GM23248 (cell line): ENCODE measurements around the gene RPS19BP1. TPM values are rescaled to one million over a fixed set of nuclear protein-coding genes. Genes with fewer than 3 reads are reported as not detected.

Experiments used
- DNase-seq: peaks from one replicate; pipeline ENCODE4 v3.0.0-alpha.2; 2015
- H2AFZ ChIP-seq: fragments of 200-600 bp; sonication (generic); 2 replicates; pipeline ENCODE4 v1.6.1; 2016; ENCODE audit warnings: antibody characterized with exemption
- H3F3A ChIP-seq: fragments of 200-600 bp; sonication (generic); 2 replicates; pipeline ENCODE4 v1.6.1; 2016; ENCODE audit warnings: mild to moderate bottlenecking, antibody characterized with exemption, mixed run types; ENCODE audit not compliant: insufficient read depth
- H3K27ac ChIP-seq: fragments of 200-600 bp; sonication (generic); 2 replicates; pipeline ENCODE4 v1.5.1; 2016; ENCODE audit warnings: mild to moderate bottlenecking
- H3K27me3 ChIP-seq: fragments of 200-600 bp; sonication (generic); replicated peaks from 2 replicates; pipeline ENCODE4 v1.6.1; 2016; ENCODE audit warnings: mild to moderate bottlenecking; ENCODE audit not compliant: insufficient read depth
- H3K36me3 ChIP-seq: fragments of 200-600 bp; sonication (generic); 2 replicates; pipeline ENCODE4 v1.6.1; 2016; ENCODE audit warnings: low read depth, mild to moderate bottlenecking
- H3K4me1 ChIP-seq: fragments of 200-600 bp; sonication (generic); 2 replicates; pipeline ENCODE4 v1.6.1; 2016; ENCODE audit warnings: mild to moderate bottlenecking; ENCODE audit not compliant: insufficient read depth
- H3K4me2 ChIP-seq: fragments of 200-600 bp; sonication (generic); one replicate; pipeline ENCODE4 v1.6.1; 2016; ENCODE audit warnings: mild to moderate bottlenecking; ENCODE audit not compliant: unreplicated experiment
- H3K4me3 ChIP-seq: fragments of 200-600 bp; sonication (generic); 2 replicates; pipeline ENCODE4 v1.5.1; 2016; ENCODE audit warnings: mild to moderate bottlenecking
- H3K79me2 ChIP-seq: fragments of 200-600 bp; sonication (generic); 2 replicates; pipeline ENCODE4 v1.6.1; 2016; ENCODE audit warnings: mild to moderate bottlenecking; ENCODE audit not compliant: insufficient read depth
- H3K9ac ChIP-seq: fragments of 200-600 bp; sonication (generic); 2 replicates; pipeline ENCODE4 v1.6.1; 2016; ENCODE audit warnings: mild to moderate bottlenecking
- H3K9me2 ChIP-seq: fragments of 200-600 bp; sonication (generic); 2 replicates; pipeline ENCODE4 v1.6.1; 2016; ENCODE audit warnings: mixed run types, mild to moderate bottlenecking, moderate library complexity; ENCODE audit not compliant: insufficient read depth
- H3K9me3 ChIP-seq: fragments of 200-600 bp; sonication (generic); one replicate; pipeline ENCODE4 v1.6.1; 2017; ENCODE audit warnings: low read depth
- H4K20me1 ChIP-seq: fragments of 200-600 bp; sonication (generic); 2 replicates; pipeline ENCODE4 v1.6.0; 2016; ENCODE audit not compliant: insufficient read depth
- EZH2 ChIP-seq: fragments of 200-600 bp; sonication (generic); IDR thresholded peaks from 2 replicates; pipeline ENCODE4 v1.6.1; 2018; ENCODE audit warnings: antibody characterized with exemption, mild to moderate bottlenecking; ENCODE audit not compliant: insufficient read depth, poor library complexity, severe bottlenecking
- EZH2phosphoT487 ChIP-seq: fragments of 200-600 bp; sonication (generic); IDR thresholded peaks from 2 replicates; pipeline ENCODE4 v1.6.1; 2018; ENCODE audit warnings: antibody characterized with exemption, moderate library complexity, mild to moderate bottlenecking, low read depth; ENCODE audit not compliant: insufficient read depth
- WGBS, 2 experiments: methylation state at CpG; one replicate each; pipeline ENCODE4 v1.1.6; 2015 to 2017; ENCODE audit warnings: low lambda C conversion rate in 2 of 2, low coverage in 1 of 2; ENCODE audit errors: missing lambda C conversion rate in 2 of 2; 5-methylcytosine and 5-hydroxymethylcytosine counted together
- in situ Hi-C: fragments of 300-500 bp; cut with MboI; formaldehyde crosslinking; loops from 2 replicates; pipeline ENCODE4 v1.15.0; 2020
- polyA plus RNA-seq: library from polyadenylated mRNA; unstranded; fragments of >200 nt; fragmentation: Nextera tagmentation; extraction: Ambion mirVana; gene quantifications from 2 replicates; pipeline ENCODE4 v1.2.1, GENCODE V29; 2016
- total RNA-seq: library from RNA; depleted of rRNA; stranded (reverse); fragments of >200 nt; shearing (Covaris generic); gene quantifications from 2 replicates; pipeline ENCODE4 v1.2.3, GENCODE V29; 2014

The RPS19BP1 gene
- total and polyA plus RNA-seq, 2 experiments from 2014 or later = 93.9 to 114 TPM

DNA sequence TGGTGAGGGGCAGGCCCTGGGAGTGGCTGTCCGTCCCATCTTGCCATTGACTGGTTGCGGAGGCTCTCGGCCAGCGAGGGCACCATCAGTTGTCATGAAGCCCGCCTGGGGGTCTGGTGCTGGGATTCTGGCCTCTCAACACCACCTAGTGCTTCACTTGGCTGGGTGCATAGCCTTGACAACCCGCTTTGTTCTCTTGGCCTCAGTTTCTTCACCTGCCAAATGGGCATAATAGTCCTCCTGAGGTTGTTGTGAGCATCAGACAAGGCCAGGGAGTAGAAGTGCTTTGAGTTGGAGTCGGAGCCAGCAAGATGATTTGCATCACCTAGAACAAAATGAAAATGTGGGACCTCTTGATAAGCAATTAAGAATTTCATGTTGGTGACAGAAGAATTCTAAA, 36.5 kb upstream of the RPS19BP1 start:
- Histone ChIP-seq H3K9me3 (no peaks in the 10 kb centered on the region), H2AFZ (no peak overlapping the region), H3K79me2 (no peaks in the 10 kb centered on the region), H3K36me3 (no peaks in the 10 kb centered on the region), H3K4me3 (no peak overlapping the region), H3K9me2 (no peaks in the 10 kb centered on the region), H3K4me2 (no peak overlapping the region), H3K27me3 (no peaks in the 10 kb centered on the region), H3K27ac (no peak overlapping the region), H3K4me1 (no peaks in the 10 kb centered on the region), H3K9ac (no peak overlapping the region), H3F3A (no peaks in the 10 kb centered on the region), H4K20me1 (no peaks in the 10 kb centered on the region)
- TF ChIP-seq EZH2 = no peak
- no peak for TF ChIP-seq EZH2phosphoT487
- in situ Hi-C loops = loop anchor here (25.0 kb wide), 1 partner anchor 768 kb away; the partner anchor contains the start of gene ADSL
- 91% methylated on average over 7 of the region's 7 CpGs for WGBS, 2 experiments
- DNase-seq = no peak

DNA sequence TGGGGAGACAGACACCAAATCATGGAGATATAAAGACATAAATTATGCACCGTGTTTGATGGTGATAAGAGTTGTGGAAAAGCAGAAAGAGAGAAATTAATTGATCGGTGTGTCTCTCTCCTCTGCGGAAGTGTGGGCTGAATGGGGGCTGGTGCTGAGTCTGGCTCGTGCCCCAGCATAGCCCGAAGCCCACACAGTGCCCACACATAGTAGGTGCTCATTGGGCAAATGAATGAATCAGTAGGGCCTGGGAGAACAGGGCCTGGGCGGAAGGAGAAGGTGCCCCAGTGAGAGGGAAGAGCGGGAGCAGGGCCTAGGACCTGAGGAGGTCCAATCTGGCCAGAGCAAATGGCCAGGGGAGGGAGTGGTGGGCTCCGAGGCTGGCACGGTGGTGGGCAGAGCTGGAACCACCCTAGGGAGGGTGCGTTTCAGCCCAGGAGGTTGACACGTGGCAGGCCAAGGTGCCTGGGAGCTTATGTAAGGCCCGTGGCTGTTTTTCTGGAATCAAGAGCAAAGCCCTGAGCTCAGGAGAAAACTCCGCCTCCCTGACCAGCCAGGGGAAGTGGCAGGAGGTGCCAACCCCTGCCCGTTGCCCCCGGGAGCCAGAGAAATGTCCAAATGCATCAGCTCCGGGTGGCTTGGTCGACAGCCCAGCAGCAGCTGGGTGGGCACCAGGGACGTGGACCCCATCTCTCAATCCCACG, 35.9 kb upstream of the RPS19BP1 start:
- no peaks in the 10 kb centered on the region for H3K9me3 ChIP-seq
- no peaks in the 10 kb centered on the region for H3K9me2 ChIP-seq
- WGBS, 2 experiments = 52 to 60% methylated on average over 17 to 19 of the region's 19 CpGs
- in situ Hi-C loops = loop anchor here (25.0 kb wide), 1 partner anchor 769 kb away; the partner anchor contains the start of gene ADSL
- no peaks in the 10 kb centered on the region for H3K4me1 ChIP-seq
- DNase-seq = no peak
- no peak for TF ChIP-seq EZH2phosphoT487
- TF ChIP-seq EZH2 = no peak
- no peak overlapping the region for H3K4me2 ChIP-seq
- H3K79me2 ChIP-seq = no peaks in the 10 kb centered on the region
- H2AFZ ChIP-seq = no peak overlapping the region
- no peaks in the 10 kb centered on the region for H3K27me3 ChIP-seq
- H3K9ac ChIP-seq = no peak overlapping the region
- no peak overlapping the region for H3K4me3 ChIP-seq
- H3F3A ChIP-seq = no peaks in the 10 kb centered on the region
- H4K20me1 ChIP-seq = no peaks in the 10 kb centered on the region
- H3K27ac ChIP-seq = no peak overlapping the region
- H3K36me3 ChIP-seq = no peaks in the 10 kb centered on the region

DNA sequence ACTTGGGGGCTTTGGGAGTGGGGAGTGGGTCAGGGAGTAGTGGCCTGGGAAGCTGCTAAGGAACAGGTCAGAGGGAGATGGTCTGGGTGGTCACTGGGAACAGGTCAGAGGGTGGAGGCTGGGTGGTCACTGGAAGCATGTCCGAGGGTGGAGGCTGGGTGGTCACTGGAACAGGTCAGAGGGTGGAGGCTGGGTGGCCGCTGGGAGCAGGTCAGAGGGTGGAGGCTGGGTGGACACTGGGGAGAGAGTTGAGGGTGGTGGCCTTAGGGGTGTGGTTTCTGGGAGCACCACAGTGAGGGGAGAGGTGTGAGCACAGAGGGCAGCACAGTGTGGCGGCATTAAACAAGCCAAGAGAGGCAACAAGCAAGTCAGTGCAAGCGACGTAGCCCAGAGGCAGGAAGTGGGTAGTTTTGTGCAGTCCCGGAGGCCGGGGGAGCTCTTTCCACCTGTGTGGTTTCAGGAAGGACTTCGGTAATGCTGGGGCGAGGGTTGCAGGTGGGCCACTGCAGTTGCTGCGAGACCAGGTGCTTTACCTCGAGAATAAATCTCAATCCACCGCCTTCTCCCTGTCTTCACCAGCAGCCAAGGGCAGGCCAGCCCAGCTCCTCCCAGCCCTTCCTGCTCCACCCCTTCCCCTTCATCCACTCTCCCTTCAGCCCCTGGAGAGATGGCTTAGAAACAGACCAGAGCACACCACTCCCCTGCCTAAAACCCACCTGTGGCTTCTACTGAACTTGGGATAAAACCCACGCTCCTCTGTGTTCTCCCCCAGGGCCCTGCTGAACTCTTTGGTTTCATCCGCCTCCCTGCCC, 34.8 kb upstream of the RPS19BP1 start:
- Histone ChIP-seq H4K20me1 (no peaks in the 10 kb centered on the region), H3K36me3 (no peaks in the 10 kb centered on the region), H3K79me2 (no peaks in the 10 kb centered on the region), H3K4me2 (no peak overlapping the region), H2AFZ (no peak overlapping the region), H3K27ac (no peak overlapping the region), H3K9ac (no peak overlapping the region), H3F3A (no peaks in the 10 kb centered on the region), H3K9me3 (no peaks in the 10 kb centered on the region), H3K9me2 (no peaks in the 10 kb centered on the region), H3K4me1 (no peaks in the 10 kb centered on the region), H3K27me3 (no peaks in the 10 kb centered on the region), H3K4me3 (no peak overlapping the region)
- WGBS, 2 experiments = 50 to 55% methylated on average over 14 of the region's 14 CpGs
- TF ChIP-seq EZH2phosphoT487 (no peak), EZH2 (no peak)
- DNase-seq = no peak
- in situ Hi-C loops = loop anchor here (25.0 kb wide), 1 partner anchor 770 kb away; the partner anchor contains the start of gene ADSL

DNA sequence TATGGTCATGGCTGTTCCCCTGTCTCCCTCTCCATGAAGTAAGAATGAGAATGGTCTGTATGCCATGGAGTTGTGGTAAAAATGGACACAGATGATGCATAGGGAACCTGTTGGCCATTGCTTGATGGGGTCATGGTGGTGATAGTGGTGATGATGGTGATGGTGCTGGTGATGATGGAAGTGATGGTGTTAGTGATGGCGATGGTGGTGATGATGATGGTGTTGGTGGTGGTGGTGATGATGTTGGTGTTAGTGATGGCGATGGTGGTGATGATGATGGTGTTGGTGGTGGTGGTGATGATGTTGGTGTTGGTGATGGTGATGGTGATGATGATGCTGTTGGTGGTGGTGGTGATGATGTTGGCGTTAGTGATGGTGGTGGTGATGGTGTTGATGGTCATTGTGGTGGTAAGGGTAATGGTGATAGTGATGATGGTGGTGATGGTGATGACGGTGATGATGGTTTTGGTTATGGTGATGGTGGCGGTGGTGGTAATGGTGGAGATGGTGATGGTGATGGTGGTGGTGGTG, 32.9 kb upstream of the RPS19BP1 start:
- no peaks in the 10 kb centered on the region for H3K9me3 ChIP-seq
- no peaks in the 10 kb centered on the region for H3K4me1 ChIP-seq
- no peaks in the 10 kb centered on the region for H4K20me1 ChIP-seq
- H3F3A ChIP-seq = no peaks in the 10 kb centered on the region
- H3K79me2 ChIP-seq = no peaks in the 10 kb centered on the region
- H3K9me2 ChIP-seq = no peaks in the 10 kb centered on the region
- in situ Hi-C loops = loop anchor here (25.0 kb wide), 1 partner anchor 772 kb away; the partner anchor contains the start of gene ADSL
- no peak overlapping the region for H3K4me2 ChIP-seq
- H3K27ac ChIP-seq = no peak overlapping the region
- no peaks in the 10 kb centered on the region for H3K36me3 ChIP-seq
- DNase-seq = no peak
- no peak overlapping the region for H3K4me3 ChIP-seq
- TF ChIP-seq EZH2phosphoT487 = no peak
- TF ChIP-seq EZH2 = no peak
- WGBS, 2 experiments = 83 to 84% methylated on average over 5 of the region's 5 CpGs
- no peak overlapping the region for H3K9ac ChIP-seq
- no peak overlapping the region for H2AFZ ChIP-seq
- peaks cover 11% of the 10 kb centered on the region; the same call in 1 of the 2 replicates for H3K27me3 ChIP-seq
